GM12865 (cell line): ENCODE measurements around the gene FOXO3.

Experiments
- DNase-seq: peaks from one replicate; pipeline ENCODE4 v3.0.0; 2010; ENCODE audit warnings: low read depth
- H3K4me3 ChIP-seq: 2 replicates; pipeline ENCODE4 v1.5.1; 2011; ENCODE audit warnings: mild to moderate bottlenecking, low read depth, low read length, control low read depth
- TF ChIP-seq, protein P1 (sequence below): IDR thresholded peaks from 2 replicates; pipeline ENCODE4 v1.5.1; 2011; ENCODE audit warnings: low read length, control low read depth, low read depth, inconsistent platforms; ENCODE audit not compliant: insufficient read depth; ENCODE audit errors: missing control alignments

Gene FOXO3

DNA sequence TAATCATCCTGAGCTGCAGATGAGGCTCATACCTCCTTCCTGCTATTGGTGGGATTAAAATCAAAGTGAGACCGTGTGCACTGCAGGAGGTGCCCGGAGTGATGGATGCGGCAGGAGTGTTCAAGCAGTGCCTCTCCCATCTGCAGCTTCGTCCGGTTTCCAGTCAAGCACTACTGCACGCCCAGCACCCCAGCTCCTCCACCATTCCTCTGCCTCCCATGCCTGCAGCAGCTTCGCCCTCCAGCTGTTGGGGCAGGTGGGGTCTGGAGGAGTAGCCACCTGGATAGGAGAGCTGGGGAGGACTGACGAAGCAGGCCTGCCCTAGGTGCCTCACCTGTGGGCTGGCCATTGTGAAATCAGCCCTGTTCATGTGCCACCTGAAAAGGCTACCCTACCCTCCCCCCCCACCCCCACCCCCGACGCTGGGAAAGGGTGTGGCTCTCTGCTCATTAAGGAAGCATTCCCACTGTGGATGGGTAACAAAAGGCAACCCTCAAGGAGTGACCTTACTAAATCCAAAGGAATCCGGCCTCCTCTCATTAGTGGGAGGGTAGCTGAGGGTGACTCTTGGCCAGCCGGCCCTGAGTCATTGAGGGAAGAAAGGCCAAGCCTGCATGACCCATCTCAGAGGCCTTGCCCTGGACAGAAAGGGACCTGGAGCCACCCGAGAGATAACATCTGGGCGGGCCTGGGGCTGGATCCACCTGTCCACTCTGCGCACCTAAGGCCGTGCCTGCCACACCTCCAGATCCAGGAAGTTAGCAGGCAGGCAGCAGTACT lies 171.6 kb downstream of the FOXO3 start:
- H3K4me3 ChIP-seq, result no peak overlapping the region
- no peak for DNase-seq
- TF ChIP-seq, protein P1, sequence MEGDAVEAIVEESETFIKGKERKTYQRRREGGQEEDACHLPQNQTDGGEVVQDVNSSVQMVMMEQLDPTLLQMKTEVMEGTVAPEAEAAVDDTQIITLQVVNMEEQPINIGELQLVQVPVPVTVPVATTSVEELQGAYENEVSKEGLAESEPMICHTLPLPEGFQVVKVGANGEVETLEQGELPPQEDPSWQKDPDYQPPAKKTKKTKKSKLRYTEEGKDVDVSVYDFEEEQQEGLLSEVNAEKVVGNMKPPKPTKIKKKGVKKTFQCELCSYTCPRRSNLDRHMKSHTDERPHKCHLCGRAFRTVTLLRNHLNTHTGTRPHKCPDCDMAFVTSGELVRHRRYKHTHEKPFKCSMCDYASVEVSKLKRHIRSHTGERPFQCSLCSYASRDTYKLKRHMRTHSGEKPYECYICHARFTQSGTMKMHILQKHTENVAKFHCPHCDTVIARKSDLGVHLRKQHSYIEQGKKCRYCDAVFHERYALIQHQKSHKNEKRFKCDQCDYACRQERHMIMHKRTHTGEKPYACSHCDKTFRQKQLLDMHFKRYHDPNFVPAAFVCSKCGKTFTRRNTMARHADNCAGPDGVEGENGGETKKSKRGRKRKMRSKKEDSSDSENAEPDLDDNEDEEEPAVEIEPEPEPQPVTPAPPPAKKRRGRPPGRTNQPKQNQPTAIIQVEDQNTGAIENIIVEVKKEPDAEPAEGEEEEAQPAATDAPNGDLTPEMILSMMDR, result no peak

DNA sequence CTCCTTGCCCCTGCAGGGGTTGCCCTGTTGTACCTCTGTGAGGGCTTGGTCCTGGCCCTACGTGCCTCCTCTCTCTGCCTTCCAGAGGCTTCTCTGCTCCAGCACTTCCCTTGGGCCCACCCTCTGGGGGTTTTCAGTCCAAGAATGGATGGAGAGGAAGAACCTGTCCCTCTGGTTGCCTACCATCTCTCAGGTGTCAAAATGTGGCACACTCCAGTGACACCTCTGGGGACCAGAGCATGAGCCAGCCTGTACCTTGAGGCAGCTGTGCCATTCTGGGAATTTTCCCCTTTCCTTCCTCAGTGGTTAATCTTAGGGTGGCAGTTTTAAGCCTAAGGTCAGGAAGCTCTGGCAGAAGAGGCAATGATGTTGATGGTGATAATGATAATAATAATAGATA lies 172.3 kb downstream of the FOXO3 start:
- DNase-seq, result no peak
- no peak overlapping the region for H3K4me3 ChIP-seq
- TF ChIP-seq, protein P1, result no peak

DNA sequence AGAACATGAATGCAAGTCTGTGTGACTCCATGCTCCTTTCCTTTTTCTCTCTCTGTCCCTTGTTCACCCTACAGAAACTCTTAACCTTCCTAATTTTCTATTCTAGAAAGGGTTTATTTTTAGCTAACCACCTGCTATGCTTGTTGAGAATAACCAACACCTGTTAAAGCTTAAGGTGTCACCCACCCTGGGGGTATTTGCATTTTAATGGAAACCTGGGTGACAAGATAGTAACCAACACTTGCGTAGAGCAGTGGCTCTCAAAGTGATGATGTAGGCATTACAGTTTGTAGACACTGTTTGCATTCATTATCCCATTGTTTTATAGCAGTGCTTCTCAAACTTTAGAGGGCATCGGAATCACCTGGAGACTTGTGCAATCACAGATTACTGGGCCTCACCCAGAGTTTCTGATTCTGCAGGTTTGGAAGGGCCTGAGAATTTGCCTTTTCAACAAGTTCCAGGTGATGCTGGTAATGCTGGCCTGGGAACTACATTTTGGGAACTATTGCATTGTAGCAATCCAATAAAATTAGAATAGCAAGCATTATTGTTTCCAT lies 173.1 kb downstream of the FOXO3 start:
- TF ChIP-seq, protein P1, result no peak
- DNase-seq, result no peak
- no peak overlapping the region for H3K4me3 ChIP-seq
